Stimulated activated CD8-positive, alpha-beta memory T cell treated with anti-CD3 and anti-CD28 coated beads, Interleukin-7, amount 100 ng/mL, for 48 hours (primary cell): ENCODE data around the gene SFSWAP.
"Not testable (repeated sequence)": the region's sequence is repeated elsewhere in the genome, so short reads cannot be mapped to it uniquely, and the experiment has no call there.

Experiments
- DNase-seq, 2 donors: peaks; one replicate each; pipeline ENCODE4 v3.0.0-alpha.2; 2020; ENCODE audit warnings: low read depth in 1 of 2; ENCODE audit errors: extremely low read depth in 1 of 2

SFSWAP gene

GRCh38 chr12:131734336-131735152 lies 23.7 kb downstream of the SFSWAP start:
- no peak for DNase-seq

- no peak for DNase-seq
Observed at GRCh38 chr12:131735153-131735456, 24.2 kb downstream of the SFSWAP start.

- no peak for DNase-seq
Observed at GRCh38 chr12:131735476-131736445, 24.9 kb downstream of the SFSWAP start.

GRCh38 chr12:131736446-131737149 lies 25.7 kb downstream of the SFSWAP start:
- no peak for DNase-seq

GRCh38 chr12:131737150-131737827 lies 26.4 kb downstream of the SFSWAP start:
- no peak for DNase-seq

GRCh38 chr12:131738196-131738595 lies 27.3 kb downstream of the SFSWAP start:
- DNase-seq = no peak

GRCh38 chr12:131740626-131741025 lies 29.7 kb downstream of the SFSWAP start:
- DNase-seq = no peak

GRCh38 chr12:131742761-131743160 lies 31.9 kb downstream of the SFSWAP start:
- DNase-seq = not testable (repeated sequence)

- not testable (repeated sequence) for DNase-seq
Observed at GRCh38 chr12:131743410-131743809, 32.5 kb downstream of the SFSWAP start.

- DNase-seq = not testable (repeated sequence)
Observed at GRCh38 chr12:131743880-131744279, 33.0 kb downstream of the SFSWAP start.

- not testable (repeated sequence) for DNase-seq
Observed at GRCh38 chr12:131744675-131745074, 33.8 kb downstream of the SFSWAP start.

- no peak for DNase-seq
Observed at GRCh38 chr12:131745706-131746105, 34.8 kb downstream of the SFSWAP start.

GRCh38 chr12:131747276-131748177 lies 36.6 kb downstream of the SFSWAP start:
- DNase-seq = no peak

- DNase-seq = no peak
Observed at GRCh38 chr12:131749618-131750315, 38.9 kb downstream of the SFSWAP start.

- no peak for DNase-seq
Observed at GRCh38 chr12:131751335-131751734, 40.4 kb downstream of the SFSWAP start.

GRCh38 chr12:131752451-131752850 lies 41.6 kb downstream of the SFSWAP start:
- DNase-seq = no peak

GRCh38 chr12:131753005-131753404 lies 42.1 kb downstream of the SFSWAP start:
- no peak for DNase-seq

- no peak for DNase-seq
Observed at GRCh38 chr12:131753757-131754156, 42.9 kb downstream of the SFSWAP start.

GRCh38 chr12:131754184-131754583 lies 43.3 kb downstream of the SFSWAP start:
- no peak for DNase-seq
